Spleen (tissue), 11 donors: ENCODE results near the gene MAST2. TPM values are rescaled to one million over a fixed set of nuclear protein-coding genes. Genes with fewer than 3 reads are reported as not detected.
"Not testable (repeated sequence)": the region's sequence is repeated elsewhere in the genome, so short reads cannot be mapped to it uniquely, and the experiment has no call there.

Experiments
- DNase-seq: peaks from one replicate; pipeline ENCODE4 v3.0.0-alpha.2; 2020
- H3K27ac ChIP-seq, 8 donors: fragments of 200-600 bp; sonication (generic) in 7 of 8; 1 replicate in 4 of 8; 2 replicates in 4 of 8; pipeline versions ENCODE4 v1.5.0 to v1.8.0; 2016 to 2021; ENCODE audit warnings: inconsistent platforms in 4 of 8, mild to moderate bottlenecking in 4 of 8, moderate library complexity in 1 of 8
- H3K27me3 ChIP-seq, 7 donors: fragments of 200-600 bp; sonication (generic) in 6 of 7; replicated peaks in 1 of 7; 1 replicate in 4 of 7; 2 replicates in 3 of 7; pipeline versions ENCODE4 v1.5.0 to v1.8.0; 2016 to 2021; ENCODE audit warnings: inconsistent platforms in 3 of 7, mild to moderate bottlenecking in 1 of 7
- H3K36me3 ChIP-seq, 6 donors: fragments of 200-600 bp; sonication (generic) in 5 of 6; 1 replicate in 4 of 6; 2 replicates in 2 of 6; pipeline versions ENCODE4 v1.5.0 to v1.8.0; 2016 to 2021; ENCODE audit warnings: inconsistent platforms in 2 of 6
- H3K4me1 ChIP-seq, 6 donors: fragments of 200-600 bp; sonication (generic) in 5 of 6; 1 replicate in 3 of 6; 2 replicates in 3 of 6; pipeline versions ENCODE4 v1.5.0 to v1.8.0; 2016 to 2021; ENCODE audit warnings: inconsistent platforms in 3 of 6
- H3K4me3 ChIP-seq, 8 donors: fragments of 200-600 bp; sonication (generic) in 7 of 8; 1 replicate in 4 of 8; 2 replicates in 4 of 8; pipeline versions ENCODE4 v1.5.0 to v1.8.0; 2016 to 2021; ENCODE audit warnings: inconsistent platforms in 4 of 8, mild to moderate bottlenecking in 4 of 8, moderate library complexity in 2 of 8
- H3K9me3 ChIP-seq, 8 donors: fragments of 200-600 bp; sonication (generic) in 7 of 8; 1 replicate in 4 of 8; 2 replicates in 4 of 8; pipeline versions ENCODE4 v1.5.0 to v1.8.0; 2016 to 2021; ENCODE audit warnings: inconsistent platforms in 4 of 8
- CTCF ChIP-seq, 11 experiments: fragments of 200-600 bp in 7 of 11; fragments of 450-650 bp in 4 of 11; sonication (generic) in 4 of 11; IDR thresholded peaks in 8 of 11; conservative IDR thresholded peaks in 3 of 11; 1 replicate in 7 of 11; 2 replicates in 4 of 11; pipeline versions ENCODE4 v1.4.0 to v1.8.0; 2016 to 2021; ENCODE audit warnings: antibody characterized with exemption in 11 of 11, inconsistent platforms in 4 of 11, mild to moderate bottlenecking in 1 of 11
- POLR2A ChIP-seq, 3 donors: fragments of 450-650 bp; IDR thresholded peaks; one replicate each; pipeline ENCODE4 v1.5.1; 2017; ENCODE audit warnings: antibody characterized with exemption in 3 of 3, mild to moderate bottlenecking in 1 of 3
- POLR2AphosphoS5 ChIP-seq, 3 donors: sonication (generic); formaldehyde crosslinking; IDR thresholded peaks; one replicate each; pipeline ENCODE4 v1.5.1; 2017; ENCODE audit warnings: antibody characterized with exemption in 3 of 3
- WGBS, 5 donors: extraction: QIAGEN DNeasy Blood & Tissue Kit in 3 of 5; methylation state at CpG; one replicate each; pipeline versions ENCODE4 v1.1.5 to v1.1.7; 2013 to 2018; 5-methylcytosine and 5-hydroxymethylcytosine counted together
- intact Hi-C: fragments of 100-400 bp; cut with DNase I; formaldehyde crosslinking; loops from one replicate; pipeline ENCODE4 v1.15.0; 2023; ENCODE audit warnings: low total_unique reads
- polyA plus RNA-seq, 3 donors: library from polyadenylated mRNA; stranded (reverse); fragments of 200-250 nt; gene quantifications; one replicate each; pipeline ENCODE4 v1.2.1, GENCODE V29; 2013
- total RNA-seq, 7 donors: library from RNA; depleted of rRNA in 3 of 7; stranded (reverse); fragments of >200 nt in 3 of 7; fragmentation: NEBNext Ultra II Directional in 4 of 7; extraction: Animal tissue kit (Norgen Biotek cat#: 25700) in 4 of 7; gene quantifications; one replicate each; pipeline versions ENCODE4 v1.1.0 to v1.2.1, GENCODE V29; 2016 to 2021
- donor health status: healthy with polysubstance abuse.
- donor health status: DM: no; HTN: no; CAD: no; lungs with moderate emphysema.
- donor health status: DM: no; HTN: no; CAD: no.
- donor health status: Bipolar disorder and iron deficiency.
- donor health status: healthy.
- donor health status: DM: no; HTN: no; CAD: no.
- donor health status: DM: yes; HTN: yes; CAD: no.

The MAST2 gene
- total and polyA plus RNA-seq, 10 donors = 3.6 to 19.4 (median 12.9) TPM

DNA sequence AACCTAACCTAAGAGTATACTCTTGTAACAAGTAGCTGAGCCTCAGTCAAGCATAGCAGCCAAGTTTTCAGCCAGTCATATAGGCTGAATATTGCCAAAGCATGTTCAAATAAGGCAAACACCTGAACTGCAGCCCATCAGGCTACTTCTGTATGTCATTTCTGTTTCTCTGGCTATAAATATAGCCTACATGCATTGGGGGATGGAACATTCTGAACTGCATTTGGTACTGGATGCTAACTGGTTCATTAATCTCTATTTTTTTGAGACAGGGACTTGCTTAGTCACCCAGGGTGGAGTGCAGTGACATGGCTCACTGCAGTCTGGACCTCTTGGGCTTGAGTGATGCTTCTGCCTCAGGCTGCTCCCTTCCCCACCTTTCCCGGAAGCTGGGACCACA lies 37.3 kb downstream of the MAST2 start:
- TF ChIP-seq POLR2A (IDR thresholded peaks at IDR 0.05) = no peak
- no peak for TF ChIP-seq POLR2AphosphoS5 (IDR thresholded peaks at IDR 0.05)
- TF ChIP-seq CTCF (IDR thresholded peaks at IDR 0.05 in 8 of 11, conservative IDR thresholded peaks at IDR 0.05 in 3 of 11) = no peak
- no peaks in the 10 kb centered on the region for H3K9me3 ChIP-seq
- no peak overlapping the region for H3K27ac ChIP-seq
- whole genome bisulfite sequencing, 5 donors = 64 to 91% (median 80%) methylated on average over 1 of the region's 1 CpG
- no peaks in the 10 kb centered on the region for H3K36me3 ChIP-seq
- intact Hi-C loops = no loop called here
- no peak for DNase-seq
- H3K27me3 ChIP-seq = no peaks in the 10 kb centered on the region
- peaks cover 0 to 18% (median 6%) of the 10 kb centered on the region in 6 donors for H3K4me1 ChIP-seq
- no peak overlapping the region for H3K4me3 ChIP-seq

DNA sequence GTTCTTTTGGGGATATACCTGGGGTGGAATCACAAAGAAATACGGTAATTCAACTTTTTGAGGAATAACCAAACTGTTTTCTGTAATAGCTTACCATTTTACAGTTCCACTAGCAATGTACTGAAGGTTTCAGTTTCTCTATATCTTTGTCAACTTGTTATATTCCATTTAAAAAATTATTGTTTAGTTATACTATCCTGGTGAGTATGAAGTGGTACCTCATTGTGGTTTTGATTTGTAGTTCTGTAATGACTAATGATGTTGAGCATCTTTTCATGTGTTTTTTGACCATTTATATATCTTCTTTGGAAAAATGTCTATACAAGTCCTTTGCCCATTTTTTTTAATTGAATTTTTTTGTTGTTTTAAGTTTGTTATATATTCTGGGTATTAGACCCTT lies 39.4 kb downstream of the MAST2 start:
- H3K27me3 ChIP-seq = no peaks in the 10 kb centered on the region
- intact Hi-C loops = no loop called here
- 79 to 85% (median 85%) methylated on average over 1 of the region's 1 CpG for WGBS, 5 donors
- peaks cover 0 to 18% (median 6%) of the 10 kb centered on the region in 6 donors for H3K4me1 ChIP-seq
- no peak for TF ChIP-seq POLR2AphosphoS5 (IDR thresholded peaks at IDR 0.05)
- TF ChIP-seq CTCF (IDR thresholded peaks at IDR 0.05 in 8 of 11, conservative IDR thresholded peaks at IDR 0.05 in 3 of 11) = no peak
- TF ChIP-seq POLR2A (IDR thresholded peaks at IDR 0.05) = no peak
- H3K9me3 ChIP-seq = no peaks in the 10 kb centered on the region
- DNase-seq = no peak
- H3K4me3 ChIP-seq = no peak overlapping the region
- H3K27ac ChIP-seq = peak overlapping the region in 3 of 8 donors; percentile 44 to 53 (median 44)
- no peaks in the 10 kb centered on the region for H3K36me3 ChIP-seq

GRCh38 chr1:45843474-45843905 lies 40.1 kb downstream of the MAST2 start:
- H3K27ac ChIP-seq = peak overlapping the region in 4 of 8 donors; percentile 26 to 53 (median 44)
- no peaks in the 10 kb centered on the region for H3K27me3 ChIP-seq
- peaks cover 0 to 18% (median 6%) of the 10 kb centered on the region in 6 donors for H3K4me1 ChIP-seq
- no peaks in the 10 kb centered on the region for H3K36me3 ChIP-seq
- no peaks in the 10 kb centered on the region for H3K9me3 ChIP-seq
- no peak for DNase-seq
- intact Hi-C loops = no loop called here
- no peak overlapping the region for H3K4me3 ChIP-seq
- TF ChIP-seq CTCF (IDR thresholded peaks at IDR 0.05 in 8 of 11, conservative IDR thresholded peaks at IDR 0.05 in 3 of 11) (peak in 2 of 11 experiments; percentile 21 to 23), POLR2A (IDR thresholded peaks at IDR 0.05) (no peak), POLR2AphosphoS5 (IDR thresholded peaks at IDR 0.05) (no peak)

GRCh38 chr1:45844000-45844399 lies 40.6 kb downstream of the MAST2 start:
- DNase-seq, intact Hi-C loops: not testable (repeated sequence)
- peaks cover 0 to 18% (median 6%) of the 10 kb centered on the region in 6 donors for H3K4me1 ChIP-seq

GRCh38 chr1:45846931-45847330 lies 43.5 kb downstream of the MAST2 start:
- H3K27me3 ChIP-seq = no peaks in the 10 kb centered on the region
- no peaks in the 10 kb centered on the region for H3K36me3 ChIP-seq
- DNase-seq = no peak
- no peak overlapping the region for H3K27ac ChIP-seq
- 69 to 81% (median 76%) methylated on average over 3 of the region's 3 CpGs for WGBS, 5 donors
- H3K4me3 ChIP-seq = no peak overlapping the region
- H3K9me3 ChIP-seq = peaks cover 0 to 17% (median 15%) of the 10 kb centered on the region in 8 donors
- peaks cover 0 to 18% (median 6%) of the 10 kb centered on the region in 6 donors for H3K4me1 ChIP-seq
- TF ChIP-seq POLR2AphosphoS5 (IDR thresholded peaks at IDR 0.05) (no peak), CTCF (IDR thresholded peaks at IDR 0.05 in 8 of 11, conservative IDR thresholded peaks at IDR 0.05 in 3 of 11) (no peak), POLR2A (IDR thresholded peaks at IDR 0.05) (no peak)
- intact Hi-C loops = no loop called here

More at GRCh38 chr1:45844000-45844399, 40.6 kb downstream of the MAST2 start:
- H3K4me3 ChIP-seq, H3K36me3 ChIP-seq, H3K9me3 ChIP-seq, H3K27me3 ChIP-seq, H3K27ac ChIP-seq: not testable (repeated sequence)
- WGBS, 5 donors = 69 to 87% (median 79%) methylated on average over 4 of the region's 4 CpGs
